GM18517 (cell line): ENCODE results near the gene SEMA3F.
"Not testable (repeated sequence)": the region's sequence is repeated elsewhere in the genome, so short reads cannot be mapped to it uniquely, and the experiment has no call there.

Experiments
- ATAC-seq: cut with Tn5 transposase; IDR thresholded peaks from one replicate; pipeline ENCODE4 v1.9.1; 2021; ENCODE audit warnings: mild to moderate bottlenecking, moderate library complexity; ENCODE audit not compliant: unreplicated experiment

Gene SEMA3F

GRCh38 chr3:50227390-50228183 lies 72.5 kb downstream of the SEMA3F start:
- ATAC-seq = peak; percentile 64

GRCh38 chr3:50228184-50228763 lies 73.2 kb downstream of the SEMA3F start:
- ATAC-seq = not testable (repeated sequence)

GRCh38 chr3:50229490-50229889 lies 74.4 kb downstream of the SEMA3F start:
- ATAC-seq = no peak

- ATAC-seq = no peak
Observed at GRCh38 chr3:50230104-50230793, 75.1 kb downstream of the SEMA3F start.

- ATAC-seq = no peak
Observed at GRCh38 chr3:50230794-50231125, 75.6 kb downstream of the SEMA3F start.

- ATAC-seq = no peak
Observed at GRCh38 chr3:50231581-50231980, 76.5 kb downstream of the SEMA3F start.

- no peak for ATAC-seq
Observed at GRCh38 chr3:50232303-50232702, 77.2 kb downstream of the SEMA3F start.

- ATAC-seq = no peak
Observed at GRCh38 chr3:50233176-50233575, 78.1 kb downstream of the SEMA3F start.

- peak; percentile 93 for ATAC-seq
Observed at GRCh38 chr3:50235716-50236483, 80.8 kb downstream of the SEMA3F start, which contains the start of gene GNAI2. Gene GNAI2 (plus strand): TSS chr3:50236204. CDS start chr3:50236336, 132 bp downstream.

GRCh38 chr3:50236484-50237132 lies 81.5 kb downstream of the SEMA3F start:
- ATAC-seq = no peak

GRCh38 chr3:50237133-50237651 lies 82.1 kb downstream of the SEMA3F start:
- no peak for ATAC-seq

- peak; percentile 34 for ATAC-seq
Observed at GRCh38 chr3:50237754-50238548, 82.8 kb downstream of the SEMA3F start.

- no peak for ATAC-seq
Observed at GRCh38 chr3:50238549-50239026, 83.5 kb downstream of the SEMA3F start.
